ENCODE data around the gene VPS45. TPM values are rescaled to one million over a fixed set of nuclear protein-coding genes. Genes with fewer than 3 reads are reported as not detected.

Gene VPS45
- total and polyA plus RNA-seq, 2 of the 4 experiments (the other 2 are of a cell fraction) = 32.4 to 33.3 TPM

GRCh38 chr1:150179867-150180266 is 112.3 kb downstream of the VPS45 start:
- TF ChIP-seq MAFK (IDR thresholded peaks at IDR 0.05; ENCODE audit: low read depth, low read length) (peak; percentile 68), NFE2L2 (IDR thresholded peaks at IDR 0.05; ENCODE audit: low read depth, low read length) (no peak)
- no peak overlapping the region for H2AK9ac ChIP-seq (replicated peaks; ENCODE audit: low read depth, low read length, poor library complexity)
- no peak overlapping the region for H3K23ac ChIP-seq (ENCODE audit: low read depth, low read length)
- H4K8ac ChIP-seq (ENCODE audit: low read depth in 2 of 2, low read length in 2 of 2) = no peak overlapping the region
- H4K5ac ChIP-seq (ENCODE audit: low read depth, low read length) = no peak overlapping the region
- 86% methylated on average over 2 of the region's 7 CpGs; no CpG with 5 or more reads in 1 of the 2 experiments for whole genome bisulfite sequencing, 2 experiments (ENCODE audit: extremely low coverage in 2 of 2, insufficient read length in 1 of 2)
- no peak overlapping the region for H3K4me2 ChIP-seq (ENCODE audit: low read depth, low read length)
- no peak overlapping the region for H2BK120ac ChIP-seq (ENCODE audit: low read depth, low read length)
- DNase-seq (no peak), ATAC-seq (ENCODE audit: low read depth) (no peak)
- no peak overlapping the region for H3K56ac ChIP-seq (ENCODE audit: extremely low read depth, insufficient read depth, low read length)
- no peaks in the 10 kb centered on the region for H3K27me3 ChIP-seq (ENCODE audit: control insufficient read depth, insufficient read depth, low read length)
- H3K4me1 ChIP-seq (ENCODE audit: control insufficient read depth, insufficient read depth, low read length) = no peaks in the 10 kb centered on the region
- no peak overlapping the region for H4K91ac ChIP-seq (ENCODE audit: insufficient read depth, low read depth, low read length)
- CTCF ChIA-PET = no interaction called here
- H3K36me3 ChIP-seq (ENCODE audit: control insufficient read depth, insufficient read depth, low read length) = no peaks in the 10 kb centered on the region
- no peak overlapping the region for H3K27ac ChIP-seq (ENCODE audit: insufficient read depth, low read length)
- H2AFZ ChIP-seq (replicated peaks; ENCODE audit: low read length, poor library complexity) = no peak overlapping the region
- POLR2A ChIA-PET (ENCODE audit: unreplicated experiment) = no interaction called here
- H3K9me3 ChIP-seq (ENCODE audit: control insufficient read depth, insufficient read depth, low read length) = no peaks in the 10 kb centered on the region
- H2AK5ac ChIP-seq (ENCODE audit: low read depth, low read length) = no peak overlapping the region
- no peak overlapping the region for H3K9ac ChIP-seq (ENCODE audit: low read depth, low read length)
- H3K14ac ChIP-seq (replicated peaks; ENCODE audit: low read depth, low read length) = no peak overlapping the region
- H3K4me3 ChIP-seq (ENCODE audit: insufficient read depth, low read depth, low read length) = no peak overlapping the region
- H3K9me1 ChIP-seq (ENCODE audit: insufficient read depth, low read length) = no peaks in the 10 kb centered on the region
- H2BK20ac ChIP-seq (ENCODE audit: low read depth, low read length) = no peak overlapping the region
- BruUV-seq (replicated peaks) = no TSS peak
- H3K79me1 ChIP-seq (ENCODE audit: low read depth in 1 of 2, low read length in 2 of 2) = no peaks in the 10 kb centered on the region
- no peaks in the 10 kb centered on the region for H4K20me1 ChIP-seq (ENCODE audit: insufficient read depth, low read length)
- in situ Hi-C loops (cut with MboI; ENCODE audit: low sequenced_read_pairs) = no loop called here
- intact Hi-C loops (cut with micrococcal nuclease) = no loop called here
- H2BK5ac ChIP-seq (ENCODE audit: low read depth, low read length, poor library complexity, severe bottlenecking) = no peak overlapping the region
- H2BK15ac ChIP-seq (ENCODE audit: low read depth, low read length) = no peak overlapping the region
- H3K4ac ChIP-seq (ENCODE audit: low read depth, low read length) = no peak overlapping the region
- dilution Hi-C loops (cut with HindIII; ENCODE audit: low sequenced_read_pairs, unreplicated experiment) = no loop called here
- H3K18ac ChIP-seq (ENCODE audit: low read depth, low read length) = no peak overlapping the region
